AG09309 (cell line): ENCODE results near the gene RPL3.
A peak's percentile ranks its signal among the peaks of the same experiment; 100 is the strongest.

Experiments used
- DNase-seq: peaks from one replicate; pipeline ENCODE4 v3.0.0-alpha.2; 2010; ENCODE audit warnings: low read depth
- H3K4me3 ChIP-seq: 2 replicates; pipeline ENCODE4 v1.5.1; 2011; ENCODE audit warnings: mild to moderate bottlenecking, low read depth, low read length, moderate library complexity; ENCODE audit not compliant: control insufficient read depth
- TF ChIP-seq, protein P1 (sequence below): IDR thresholded peaks from 2 replicates; pipeline ENCODE4 v1.5.1; 2011; ENCODE audit warnings: mild to moderate bottlenecking, low read depth, low read length, inconsistent platforms; ENCODE audit not compliant: insufficient read depth, control insufficient read depth; ENCODE audit errors: missing control alignments

RPL3 gene

DNA sequence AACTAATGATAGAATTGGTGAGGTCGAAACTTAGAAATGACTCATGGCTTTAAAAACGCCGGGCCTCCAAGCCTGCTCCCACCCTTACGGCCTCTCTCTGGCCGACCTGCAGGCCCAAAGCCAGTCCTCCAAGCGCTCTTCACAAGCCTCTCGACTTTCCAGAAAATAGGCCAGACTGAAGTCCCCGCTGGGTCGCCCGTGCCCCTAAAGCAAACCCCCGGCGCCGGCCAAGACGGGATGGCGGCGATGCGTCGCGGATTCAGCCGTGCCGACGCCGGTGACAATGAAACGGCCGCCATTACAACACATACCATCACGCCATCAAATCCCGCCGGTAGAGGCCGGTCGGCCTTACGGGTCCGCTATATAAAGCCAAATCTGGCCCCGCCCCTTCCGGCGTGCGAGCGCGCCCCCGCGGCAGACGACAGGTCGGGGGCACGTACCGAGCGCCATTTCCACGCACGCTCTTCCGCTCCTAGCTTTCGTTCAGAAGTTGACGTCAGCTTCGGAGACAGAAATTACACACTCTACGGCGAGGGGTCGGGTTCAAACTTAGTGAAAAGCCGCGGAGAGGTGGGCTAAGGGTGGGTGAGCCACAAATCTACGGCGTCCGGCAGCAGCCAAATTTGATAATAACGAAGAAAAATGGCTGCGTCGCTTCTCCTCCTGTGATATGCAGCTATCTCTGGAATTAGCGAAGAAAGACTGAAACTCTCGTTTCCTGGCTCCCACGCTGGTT lies at the start of gene RPL3:
RPL3 (minus strand) TSS at position 340 of the 739 bp plus-strand sequence; CDS start at position 314, 26 bp downstream.
- peak; percentile 93 for DNase-seq
- peak within 1 kb of the TSS; percentile 55 for H3K4me3 ChIP-seq
- TF ChIP-seq, protein P1, sequence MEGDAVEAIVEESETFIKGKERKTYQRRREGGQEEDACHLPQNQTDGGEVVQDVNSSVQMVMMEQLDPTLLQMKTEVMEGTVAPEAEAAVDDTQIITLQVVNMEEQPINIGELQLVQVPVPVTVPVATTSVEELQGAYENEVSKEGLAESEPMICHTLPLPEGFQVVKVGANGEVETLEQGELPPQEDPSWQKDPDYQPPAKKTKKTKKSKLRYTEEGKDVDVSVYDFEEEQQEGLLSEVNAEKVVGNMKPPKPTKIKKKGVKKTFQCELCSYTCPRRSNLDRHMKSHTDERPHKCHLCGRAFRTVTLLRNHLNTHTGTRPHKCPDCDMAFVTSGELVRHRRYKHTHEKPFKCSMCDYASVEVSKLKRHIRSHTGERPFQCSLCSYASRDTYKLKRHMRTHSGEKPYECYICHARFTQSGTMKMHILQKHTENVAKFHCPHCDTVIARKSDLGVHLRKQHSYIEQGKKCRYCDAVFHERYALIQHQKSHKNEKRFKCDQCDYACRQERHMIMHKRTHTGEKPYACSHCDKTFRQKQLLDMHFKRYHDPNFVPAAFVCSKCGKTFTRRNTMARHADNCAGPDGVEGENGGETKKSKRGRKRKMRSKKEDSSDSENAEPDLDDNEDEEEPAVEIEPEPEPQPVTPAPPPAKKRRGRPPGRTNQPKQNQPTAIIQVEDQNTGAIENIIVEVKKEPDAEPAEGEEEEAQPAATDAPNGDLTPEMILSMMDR = peak; percentile 11

GRCh38 chr22:39369186-39369585 lies 49.8 kb upstream of the RPL3 start:
- no peak for DNase-seq
- TF ChIP-seq, protein P1 = no peak
- no peak overlapping the region for H3K4me3 ChIP-seq

- TF ChIP-seq, protein P1 = no peak
- DNase-seq = no peak
- H3K4me3 ChIP-seq = no peak overlapping the region
Observed at GRCh38 chr22:39368461-39368911, 49.1 kb upstream of the RPL3 start.

DNA sequence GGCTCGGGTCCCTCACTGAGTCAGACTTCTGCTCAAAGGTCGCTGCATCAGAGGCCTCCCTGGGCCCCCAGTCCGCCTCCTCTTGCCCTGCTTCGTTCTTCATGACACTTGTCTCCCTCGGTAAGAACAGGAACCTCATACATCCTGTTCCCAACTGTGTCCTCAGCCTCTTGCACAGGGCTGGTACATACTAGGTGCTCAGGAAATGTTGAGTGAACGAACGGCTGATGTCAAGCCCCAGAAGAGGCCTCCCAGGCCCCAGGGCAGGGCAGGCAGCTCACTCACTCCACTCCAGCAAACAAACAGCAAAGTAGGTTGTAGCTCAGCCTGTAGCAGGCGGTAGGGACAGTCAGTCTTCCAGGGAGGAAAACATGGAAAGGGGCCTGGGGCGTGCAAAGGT lies 47.6 kb upstream of the RPL3 start:
- no peak overlapping the region for H3K4me3 ChIP-seq
- TF ChIP-seq, protein P1 = no peak
- DNase-seq = no peak

DNA sequence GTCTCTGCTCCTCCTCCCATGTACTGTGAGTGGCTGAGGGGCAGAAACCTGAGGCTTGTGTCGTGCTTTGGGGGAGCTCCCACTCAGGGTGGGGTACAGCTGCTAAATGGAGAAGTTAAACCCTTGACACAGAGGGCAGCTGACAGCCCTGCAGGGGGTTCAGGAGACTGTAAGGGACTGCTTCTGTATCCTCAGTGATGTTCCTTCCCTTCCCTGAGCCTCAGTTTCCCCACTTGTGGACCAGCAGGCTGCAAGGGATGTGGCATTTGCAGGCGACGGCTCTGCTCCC lies 46.0 kb upstream of the RPL3 start:
- TF ChIP-seq, protein P1 = no peak
- no peak overlapping the region for H3K4me3 ChIP-seq
- no peak for DNase-seq

DNA sequence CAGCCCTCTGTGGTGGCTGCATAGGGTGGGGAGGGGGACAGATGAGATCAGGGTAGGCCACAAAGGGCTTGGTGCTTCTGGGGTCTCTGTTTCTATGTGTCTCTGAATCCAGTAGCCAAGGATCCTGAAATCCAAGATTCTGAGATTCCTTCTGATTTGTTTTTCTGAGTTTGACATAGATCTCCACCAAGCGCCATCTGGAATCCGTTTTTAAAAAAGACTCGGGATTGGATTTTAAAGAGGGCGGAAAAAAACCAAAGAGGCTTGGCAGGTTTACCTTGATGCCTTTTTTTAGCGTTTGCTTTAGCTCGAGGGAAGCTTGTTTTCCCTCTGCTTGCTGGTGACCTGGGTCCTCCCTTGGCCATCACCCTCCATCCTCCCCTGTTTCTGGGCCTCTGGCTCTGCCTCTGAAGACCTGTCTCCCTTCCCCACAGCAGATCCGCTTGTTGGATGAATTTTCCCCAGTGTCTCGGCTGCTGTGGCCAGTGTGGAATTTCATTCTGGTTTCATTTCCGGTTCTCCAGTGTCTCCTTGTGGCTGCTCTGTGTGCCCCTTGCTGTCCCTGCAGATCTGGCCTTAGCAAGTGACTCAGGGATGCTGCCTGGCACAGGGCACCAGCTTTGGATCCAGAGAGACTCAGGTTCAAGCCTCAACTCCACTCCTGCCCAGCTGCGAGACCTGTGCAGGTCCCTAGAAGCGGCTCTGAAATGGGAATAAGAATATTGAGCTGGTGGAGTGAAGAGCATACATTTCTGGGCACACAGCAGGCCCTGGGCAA lies 45.5 kb upstream of the RPL3 start:
- TF ChIP-seq, protein P1 = no peak
- no peak overlapping the region for H3K4me3 ChIP-seq
- no peak for DNase-seq
